Fibroblast of pulmonary artery (primary cell): Measurements from ENCODE around the gene GP5.

Experiments used
- DNase-seq: peaks from one replicate; pipeline ENCODE4 v3.0.0-alpha.2; 2010; ENCODE audit warnings: low read depth
- H3K4me3 ChIP-seq: replicated peaks from 2 replicates; pipeline ENCODE4 v1.5.1; 2011; ENCODE audit warnings: low read depth, mild to moderate bottlenecking, control low read depth, low read length, moderate library complexity
- TF ChIP-seq, protein P1 (sequence below): IDR thresholded peaks from 2 replicates; pipeline ENCODE4 v1.5.1; 2011; ENCODE audit warnings: mild to moderate bottlenecking, control low read depth, low read length, inconsistent platforms; ENCODE audit errors: missing control alignments

Gene GP5

DNA sequence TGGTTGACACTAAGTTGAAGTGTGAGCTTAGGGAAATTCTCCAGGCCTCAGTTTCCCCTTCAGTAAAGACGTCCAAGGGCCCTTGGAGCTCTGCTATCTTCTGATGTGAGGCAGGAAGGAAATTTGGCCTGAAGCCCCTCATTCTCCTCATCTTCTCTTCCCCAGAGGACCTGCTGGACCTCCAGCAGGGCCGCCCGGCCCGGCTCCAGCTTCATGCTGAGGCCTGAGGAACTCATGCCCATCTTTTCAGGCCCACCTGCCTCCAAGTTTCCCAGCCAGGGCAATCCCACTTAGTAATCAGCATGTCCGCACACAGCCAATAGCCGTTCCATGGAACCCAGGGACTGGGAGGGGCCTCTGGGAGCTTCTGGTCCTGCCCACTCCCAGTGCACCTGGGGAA is 33.5 kb downstream of the GP5 start:
- no peak for DNase-seq
- TF ChIP-seq, protein P1, sequence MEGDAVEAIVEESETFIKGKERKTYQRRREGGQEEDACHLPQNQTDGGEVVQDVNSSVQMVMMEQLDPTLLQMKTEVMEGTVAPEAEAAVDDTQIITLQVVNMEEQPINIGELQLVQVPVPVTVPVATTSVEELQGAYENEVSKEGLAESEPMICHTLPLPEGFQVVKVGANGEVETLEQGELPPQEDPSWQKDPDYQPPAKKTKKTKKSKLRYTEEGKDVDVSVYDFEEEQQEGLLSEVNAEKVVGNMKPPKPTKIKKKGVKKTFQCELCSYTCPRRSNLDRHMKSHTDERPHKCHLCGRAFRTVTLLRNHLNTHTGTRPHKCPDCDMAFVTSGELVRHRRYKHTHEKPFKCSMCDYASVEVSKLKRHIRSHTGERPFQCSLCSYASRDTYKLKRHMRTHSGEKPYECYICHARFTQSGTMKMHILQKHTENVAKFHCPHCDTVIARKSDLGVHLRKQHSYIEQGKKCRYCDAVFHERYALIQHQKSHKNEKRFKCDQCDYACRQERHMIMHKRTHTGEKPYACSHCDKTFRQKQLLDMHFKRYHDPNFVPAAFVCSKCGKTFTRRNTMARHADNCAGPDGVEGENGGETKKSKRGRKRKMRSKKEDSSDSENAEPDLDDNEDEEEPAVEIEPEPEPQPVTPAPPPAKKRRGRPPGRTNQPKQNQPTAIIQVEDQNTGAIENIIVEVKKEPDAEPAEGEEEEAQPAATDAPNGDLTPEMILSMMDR: no peak
- H3K4me3 ChIP-seq: no peak overlapping the region

DNA sequence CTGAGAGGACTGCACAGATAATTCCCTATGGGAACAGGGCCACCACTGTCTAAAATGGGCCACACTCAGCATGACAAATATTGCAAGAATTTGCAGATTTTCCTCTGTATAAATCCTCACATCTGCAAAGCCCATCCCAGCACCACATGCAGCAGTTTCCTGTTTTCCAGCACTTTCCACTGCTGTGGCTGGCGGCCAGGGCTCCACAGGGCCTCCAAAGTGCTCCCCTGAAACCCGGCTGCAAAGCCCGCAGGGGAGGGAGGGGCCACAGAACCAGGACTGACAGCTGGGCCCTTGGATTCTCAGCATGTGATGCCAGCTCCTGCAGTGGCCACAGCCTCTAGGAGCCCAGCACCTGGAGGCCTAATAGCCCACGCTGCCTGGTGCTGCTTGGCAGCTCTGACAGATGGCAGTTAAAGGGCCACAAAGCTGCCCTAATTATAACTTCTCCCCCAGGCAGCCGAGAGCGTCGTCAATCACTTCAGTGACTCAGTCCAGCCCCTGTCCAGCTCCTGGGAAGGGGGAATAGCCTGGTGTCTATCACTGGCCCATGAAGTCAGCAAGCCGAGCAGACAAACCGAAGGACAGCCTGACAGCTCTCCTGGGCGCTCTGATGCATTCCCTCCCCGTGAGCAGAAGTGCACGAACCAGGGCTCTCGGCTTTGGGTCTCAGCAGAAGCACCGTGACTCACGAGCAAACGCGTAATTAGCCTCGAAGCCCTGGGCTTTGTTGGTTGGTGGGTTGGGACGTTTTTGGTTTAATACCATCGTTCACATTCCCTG is 34.2 kb downstream of the GP5 start:
- DNase-seq: peak; percentile 71
- no peak overlapping the region for H3K4me3 ChIP-seq
- TF ChIP-seq, protein P1: no peak

DNA sequence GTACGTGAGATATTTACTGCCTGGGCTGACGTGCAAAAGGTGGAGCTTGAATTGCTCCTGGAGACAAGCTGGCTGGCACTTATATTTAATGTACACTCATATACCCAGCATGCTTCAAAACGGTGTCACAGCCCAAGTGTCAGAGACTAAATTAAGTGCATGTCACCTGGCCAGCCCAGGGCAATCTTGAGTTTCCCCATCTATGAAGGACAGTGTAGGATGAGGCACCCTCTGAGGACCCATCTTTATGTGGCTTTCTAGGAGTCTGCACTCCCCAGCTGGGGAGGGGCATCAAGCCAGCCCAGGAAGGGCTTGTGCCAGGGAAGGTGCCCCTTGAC is 34.8 kb downstream of the GP5 start:
- TF ChIP-seq, protein P1: no peak

DNA sequence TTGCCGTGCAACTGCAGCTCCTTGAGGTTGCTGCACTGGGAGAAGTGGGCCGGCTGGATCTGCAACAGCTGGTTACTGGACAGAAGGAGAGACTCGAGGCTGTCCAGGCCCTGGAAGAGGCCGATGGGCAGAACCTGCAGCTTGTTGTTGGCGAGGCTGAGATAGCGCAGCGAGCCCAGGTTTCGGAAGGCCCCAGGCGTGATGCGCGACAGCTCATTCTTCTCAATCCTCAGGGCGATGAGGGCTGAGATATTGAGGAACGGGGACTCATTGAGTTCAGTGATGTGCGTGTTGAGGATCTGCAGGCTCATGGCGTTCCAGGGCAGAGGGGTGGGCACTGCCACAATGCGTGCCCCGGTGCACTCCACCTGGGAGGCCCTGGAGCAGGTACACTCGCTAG is 38.5 kb downstream of the GP5 start:
- no peak for DNase-seq
- no peak overlapping the region for H3K4me3 ChIP-seq
- TF ChIP-seq, protein P1: no peak

More for the DNA sequence above, 34.8 kb downstream of the GP5 start:
- H3K4me3 ChIP-seq: no peak overlapping the region
- no peak for DNase-seq

DNA sequence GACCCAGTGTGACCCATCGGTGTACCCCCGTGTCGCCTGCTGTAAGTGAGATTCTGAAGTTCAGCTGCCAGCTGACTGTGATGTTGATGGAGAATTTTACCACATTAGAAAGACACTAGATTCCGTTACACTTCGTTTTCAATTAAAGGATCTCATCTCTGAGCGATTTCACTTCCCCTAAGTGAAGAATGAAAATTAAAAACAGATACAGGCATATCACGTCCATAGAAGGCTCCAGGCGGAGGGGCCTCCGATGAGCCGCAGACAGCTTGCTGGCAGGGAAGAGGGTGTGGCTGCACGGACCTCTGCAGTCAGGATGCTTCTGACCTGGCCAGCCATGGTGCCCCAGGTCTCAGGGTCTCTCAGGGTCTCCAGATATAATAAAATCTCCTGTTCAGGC is 41.4 kb downstream of the GP5 start:
- DNase-seq: no peak
- TF ChIP-seq, protein P1: no peak
- no peak overlapping the region for H3K4me3 ChIP-seq

DNA sequence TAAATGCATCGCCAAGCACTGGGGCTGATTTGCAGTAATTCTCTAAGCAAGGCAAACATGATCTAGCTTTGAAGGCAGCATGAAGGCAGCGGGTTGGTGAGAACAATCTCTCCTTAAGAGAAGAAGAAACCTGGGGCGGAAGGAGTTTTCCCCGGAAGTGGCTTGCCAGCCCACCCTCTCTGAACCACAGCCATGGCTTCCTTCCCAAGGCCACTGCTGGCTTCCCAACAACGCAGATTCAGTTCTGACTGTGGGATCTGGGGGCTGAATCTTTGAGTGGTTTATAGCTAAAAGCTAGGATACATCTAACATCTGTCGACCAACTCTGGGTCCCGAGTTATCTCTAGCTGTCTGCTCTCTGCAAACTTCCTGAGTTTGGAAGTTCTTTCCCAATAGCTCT is 43.7 kb downstream of the GP5 start:
- no peak overlapping the region for H3K4me3 ChIP-seq
- DNase-seq: no peak
- TF ChIP-seq, protein P1: no peak

DNA sequence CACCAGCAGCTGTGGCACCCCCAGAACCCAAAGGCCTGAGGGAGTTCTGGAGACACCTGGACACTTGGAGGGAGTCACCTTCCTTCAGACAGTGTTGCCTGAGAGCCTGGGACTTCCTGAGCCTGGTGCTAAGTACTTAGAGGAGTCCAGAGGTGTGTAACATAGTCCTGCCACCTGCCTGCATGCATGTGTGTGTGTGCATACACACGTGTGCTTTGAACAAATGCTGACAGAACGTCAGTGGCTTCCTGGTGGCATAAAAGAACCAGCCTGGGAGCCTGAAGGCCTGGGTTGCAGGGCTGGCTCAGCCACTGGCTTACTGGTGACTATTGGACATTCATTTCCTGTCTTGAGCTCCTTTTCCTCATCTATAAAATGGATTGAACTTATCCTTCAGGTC is 44.8 kb downstream of the GP5 start:
- no peak overlapping the region for H3K4me3 ChIP-seq
- TF ChIP-seq, protein P1: no peak
- DNase-seq: no peak
